ENCODE measurements around the gene FAM177A1.

DNA sequence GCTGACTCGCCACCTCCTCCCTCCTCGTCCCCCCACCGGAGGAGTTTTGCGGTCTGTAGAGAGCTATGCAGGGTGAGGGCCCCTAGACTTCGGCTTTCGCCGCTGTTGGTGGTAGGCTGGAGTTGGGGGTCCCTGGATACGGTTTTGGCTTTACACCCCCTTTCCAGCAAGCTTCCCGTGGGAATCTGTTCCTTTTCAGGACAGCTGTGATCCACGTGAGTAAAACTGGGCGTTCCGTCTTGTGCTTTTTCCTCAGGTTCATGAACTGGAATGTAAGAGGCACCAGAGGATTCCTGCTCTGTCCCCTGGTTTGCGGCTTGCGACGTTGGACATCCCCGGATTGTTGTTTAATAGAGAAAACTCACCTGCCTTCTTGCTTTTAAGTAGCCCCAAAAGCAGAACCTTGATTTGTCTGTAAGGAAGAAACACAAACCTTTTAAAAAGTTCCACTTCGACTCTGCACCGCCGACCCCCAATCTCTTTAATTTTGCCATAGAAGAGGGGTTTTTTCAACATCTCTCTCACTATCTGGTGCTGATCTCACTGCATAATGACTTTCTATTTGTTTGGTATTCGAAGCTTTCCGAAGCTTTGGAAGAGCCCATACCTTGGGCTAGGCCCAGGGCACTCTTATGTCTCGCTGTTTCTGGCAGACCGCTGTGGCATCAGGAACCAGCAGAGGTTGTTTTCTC is 76.8 kb downstream of the FAM177A1 start:
- TF ChIP-seq, protein P1, sequence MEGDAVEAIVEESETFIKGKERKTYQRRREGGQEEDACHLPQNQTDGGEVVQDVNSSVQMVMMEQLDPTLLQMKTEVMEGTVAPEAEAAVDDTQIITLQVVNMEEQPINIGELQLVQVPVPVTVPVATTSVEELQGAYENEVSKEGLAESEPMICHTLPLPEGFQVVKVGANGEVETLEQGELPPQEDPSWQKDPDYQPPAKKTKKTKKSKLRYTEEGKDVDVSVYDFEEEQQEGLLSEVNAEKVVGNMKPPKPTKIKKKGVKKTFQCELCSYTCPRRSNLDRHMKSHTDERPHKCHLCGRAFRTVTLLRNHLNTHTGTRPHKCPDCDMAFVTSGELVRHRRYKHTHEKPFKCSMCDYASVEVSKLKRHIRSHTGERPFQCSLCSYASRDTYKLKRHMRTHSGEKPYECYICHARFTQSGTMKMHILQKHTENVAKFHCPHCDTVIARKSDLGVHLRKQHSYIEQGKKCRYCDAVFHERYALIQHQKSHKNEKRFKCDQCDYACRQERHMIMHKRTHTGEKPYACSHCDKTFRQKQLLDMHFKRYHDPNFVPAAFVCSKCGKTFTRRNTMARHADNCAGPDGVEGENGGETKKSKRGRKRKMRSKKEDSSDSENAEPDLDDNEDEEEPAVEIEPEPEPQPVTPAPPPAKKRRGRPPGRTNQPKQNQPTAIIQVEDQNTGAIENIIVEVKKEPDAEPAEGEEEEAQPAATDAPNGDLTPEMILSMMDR (conservative IDR thresholded peaks at IDR 0.05): no peak
- TF ChIP-seq EZH2 (IDR thresholded peaks at IDR 0.05; ENCODE audit: low read depth): no peak

All from PC-9 (cell line).